NCI-H345 (cell line): ENCODE measurements around the gene PDE11A.

ENCODE experiments used
- DNase-seq: peaks from one replicate; lab custom pipeline; 2025; lab: John Stamatoyannopoulos, UW

PDE11A gene

GRCh38 chr2:177921726-177922125, 150.9 kb downstream of the PDE11A start:
- no peak for DNase-seq

- no peak for DNase-seq
Observed at GRCh38 chr2:177917169-177917568, 155.4 kb downstream of the PDE11A start.

GRCh38 chr2:177916342-177916741, 156.2 kb downstream of the PDE11A start:
- DNase-seq = no peak

GRCh38 chr2:177914247-177914646, 158.3 kb downstream of the PDE11A start:
- no peak for DNase-seq

GRCh38 chr2:177909962-177910361, 162.6 kb downstream of the PDE11A start:
- DNase-seq = no peak

- no peak for DNase-seq
Observed at GRCh38 chr2:177908824-177909223, 163.8 kb downstream of the PDE11A start.

GRCh38 chr2:177908182-177908581, 164.4 kb downstream of the PDE11A start:
- DNase-seq = no peak

- DNase-seq = peak; percentile 78
Observed at GRCh38 chr2:177906041-177906718, 166.4 kb downstream of the PDE11A start.

- no peak for DNase-seq
Observed at GRCh38 chr2:177905640-177906039, 166.9 kb downstream of the PDE11A start.

- no peak for DNase-seq
Observed at GRCh38 chr2:177902395-177903163, 170.0 kb downstream of the PDE11A start.

- DNase-seq = no peak
Observed at GRCh38 chr2:177900082-177900481, 172.5 kb downstream of the PDE11A start.

GRCh38 chr2:177897278-177897677, 175.3 kb downstream of the PDE11A start:
- DNase-seq = peak; percentile 4

- DNase-seq = no peak
Observed at GRCh38 chr2:177896587-177896986, 176.0 kb downstream of the PDE11A start.

- DNase-seq = no peak
Observed at GRCh38 chr2:177894546-177894945, 178.0 kb downstream of the PDE11A start.

GRCh38 chr2:177893880-177894279, 178.7 kb downstream of the PDE11A start:
- DNase-seq = no peak

- DNase-seq = no peak
Observed at GRCh38 chr2:177891533-177891932, 181.0 kb downstream of the PDE11A start.

GRCh38 chr2:177889818-177890460, 182.6 kb downstream of the PDE11A start:
- no peak for DNase-seq

- DNase-seq = peak; percentile 27
Observed at GRCh38 chr2:177888581-177888980, 184.0 kb downstream of the PDE11A start.

GRCh38 chr2:177887722-177888121, 184.9 kb downstream of the PDE11A start:
- DNase-seq = no peak

- DNase-seq = no peak
Observed at GRCh38 chr2:177886824-177887223, 185.8 kb downstream of the PDE11A start.

- no peak for DNase-seq
Observed at GRCh38 chr2:177885828-177886466, 186.6 kb downstream of the PDE11A start.

GRCh38 chr2:177883177-177883576, 189.4 kb downstream of the PDE11A start:
- no peak for DNase-seq

GRCh38 chr2:177882501-177882900, 190.1 kb downstream of the PDE11A start:
- peak; percentile 6 for DNase-seq
